Activated effector memory CD4-positive, alpha-beta T cell treated with Interleukin-2 at 50 U/mL for 16 hours (primary cell): Measurements from ENCODE around the gene ANTXR2.

ENCODE experiments used
- DNase-seq: peaks from one replicate; pipeline ENCODE4 v3.0.0-alpha.2; 2020

ANTXR2 gene

DNA sequence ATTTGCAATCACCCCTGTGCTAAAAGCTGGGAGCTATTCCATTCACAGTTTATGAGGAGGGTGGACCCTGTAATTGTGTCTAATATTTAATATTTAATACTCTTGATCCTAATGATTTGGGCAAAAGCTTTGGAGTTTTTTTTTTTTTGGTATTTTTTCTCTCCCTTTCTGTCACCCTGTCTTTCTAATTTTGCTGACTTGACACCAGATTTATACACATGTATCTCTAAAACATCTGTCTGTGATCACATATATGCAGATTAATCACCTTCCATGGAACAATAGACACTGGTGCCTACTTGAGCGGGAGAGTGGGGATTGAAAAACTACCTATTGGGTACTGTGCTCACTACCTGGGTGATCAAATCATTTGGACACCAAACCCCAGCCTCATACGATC, 18.7 kb upstream of the ANTXR2 start:
- no peak for DNase-seq

DNA sequence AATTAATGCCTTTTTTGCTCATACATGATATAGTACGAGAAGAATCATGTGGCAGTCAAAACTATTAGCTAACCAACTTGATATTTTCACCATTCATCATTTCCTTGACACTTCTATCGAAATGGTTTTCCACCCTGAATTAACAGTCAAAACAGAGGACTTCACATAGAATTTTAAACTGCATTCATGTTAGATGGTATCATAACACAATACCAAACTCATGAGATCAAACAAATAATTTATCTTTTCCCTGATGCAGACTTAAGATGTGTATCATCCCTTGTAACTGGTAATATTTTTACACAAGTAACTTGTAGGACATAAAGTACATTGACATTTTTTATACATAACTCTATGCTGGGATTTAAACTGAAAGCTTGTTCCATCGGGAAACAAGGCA, 18.2 kb upstream of the ANTXR2 start:
- no peak for DNase-seq

- no peak for DNase-seq
Measured at GRCh38 chr4:80090090-80090489, 17.1 kb upstream of the ANTXR2 start.

- DNase-seq: no peak
Measured at GRCh38 chr4:80088471-80088870, 15.4 kb upstream of the ANTXR2 start.

GRCh38 chr4:80086296-80086695, 13.3 kb upstream of the ANTXR2 start:
- no peak for DNase-seq

GRCh38 chr4:80085081-80085480, 12.1 kb upstream of the ANTXR2 start:
- no peak for DNase-seq

DNA sequence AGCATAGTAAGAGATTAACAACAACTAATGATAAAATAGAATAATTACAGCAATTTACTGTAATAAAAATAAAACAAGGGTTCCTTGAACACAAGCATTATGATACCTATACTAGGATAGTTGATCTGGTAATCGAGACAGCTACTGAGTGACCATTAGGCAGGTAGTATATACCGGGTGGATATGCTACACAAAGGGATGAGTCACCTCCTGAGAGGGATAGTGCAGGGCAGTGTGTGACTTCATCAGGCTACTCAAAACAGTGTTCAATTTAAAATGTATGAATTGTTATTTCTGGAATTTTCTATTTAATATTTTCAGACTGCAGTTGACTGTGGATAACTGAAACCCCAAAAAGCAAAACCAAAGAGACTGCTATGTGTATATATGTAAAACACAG, 9.7 kb upstream of the ANTXR2 start:
- DNase-seq: no peak

- DNase-seq: no peak
Measured at GRCh38 chr4:80081566-80081965, 8.5 kb upstream of the ANTXR2 start.

DNA sequence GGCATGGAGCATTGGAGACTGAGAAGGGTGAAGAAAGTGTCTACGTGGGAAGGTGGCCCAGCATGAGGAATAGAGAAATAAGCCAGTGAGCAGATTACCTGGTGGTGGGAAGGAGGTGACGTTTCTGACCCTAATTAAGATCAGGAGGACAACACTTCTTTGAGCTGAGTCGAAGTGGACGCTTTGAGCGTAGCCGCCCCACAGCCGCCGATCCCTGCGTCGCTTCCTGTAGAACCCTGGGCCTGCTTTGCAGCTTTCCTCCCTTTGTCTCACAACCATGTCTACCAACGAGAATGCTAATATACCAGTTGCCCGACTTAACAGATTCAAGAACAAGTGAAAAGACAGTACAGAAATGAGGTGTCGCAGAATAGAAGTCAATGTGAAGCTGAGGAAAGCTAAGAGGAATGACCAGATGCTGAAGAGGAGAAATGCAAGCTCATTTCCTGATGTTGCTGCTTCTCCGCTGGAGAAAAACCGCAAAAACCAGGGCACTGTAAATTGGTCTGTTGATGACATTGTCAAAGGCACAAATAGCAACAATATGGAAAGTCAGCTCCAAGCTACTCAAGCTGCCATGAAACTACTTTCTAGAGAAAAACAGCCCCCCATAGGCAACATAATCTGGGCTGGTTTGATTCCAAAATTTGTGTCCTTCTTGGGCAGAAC, 6.4 kb upstream of the ANTXR2 start:
- no peak for DNase-seq

GRCh38 chr4:80078346-80079092, 5.5 kb upstream of the ANTXR2 start:
- no peak for DNase-seq

- DNase-seq: no peak
Measured at GRCh38 chr4:80077639-80078038, 4.6 kb upstream of the ANTXR2 start.

- no peak for DNase-seq
Measured at GRCh38 chr4:80076681-80077080, 3.7 kb upstream of the ANTXR2 start.

DNA sequence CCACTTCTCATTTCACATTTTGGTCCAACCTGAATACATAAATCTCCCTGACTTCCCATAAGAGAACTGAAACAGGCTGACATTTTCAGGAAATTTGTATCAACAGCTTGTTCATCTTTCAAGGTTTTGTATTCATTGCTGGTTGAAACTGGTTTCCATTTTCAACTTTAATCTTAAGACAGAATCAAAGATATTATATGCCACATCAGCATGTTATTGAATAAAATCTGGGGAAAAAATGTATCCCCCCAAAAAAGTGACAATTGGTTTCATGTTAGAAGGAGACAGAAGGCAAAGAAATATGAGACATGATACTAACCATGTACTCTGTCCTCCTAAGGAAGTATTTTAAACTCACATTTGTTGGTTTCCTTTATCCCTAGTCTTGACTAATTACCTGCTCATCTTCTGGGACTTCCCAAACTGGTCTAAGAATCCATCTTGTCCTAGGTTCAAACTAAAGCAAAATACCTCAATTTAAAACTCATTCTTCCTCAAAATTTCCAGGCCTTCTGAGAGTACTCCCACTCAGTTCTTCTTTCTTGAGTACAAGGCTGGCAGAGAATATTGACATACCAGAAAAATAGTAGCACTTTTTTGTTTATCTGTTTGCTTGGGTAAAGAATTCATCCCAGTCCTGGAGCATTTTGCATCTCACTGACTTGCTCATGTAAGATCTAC, 3.1 kb upstream of the ANTXR2 start:
- no peak for DNase-seq

GRCh38 chr4:80074651-80075050, 1.6 kb upstream of the ANTXR2 start:
- DNase-seq: no peak

DNA sequence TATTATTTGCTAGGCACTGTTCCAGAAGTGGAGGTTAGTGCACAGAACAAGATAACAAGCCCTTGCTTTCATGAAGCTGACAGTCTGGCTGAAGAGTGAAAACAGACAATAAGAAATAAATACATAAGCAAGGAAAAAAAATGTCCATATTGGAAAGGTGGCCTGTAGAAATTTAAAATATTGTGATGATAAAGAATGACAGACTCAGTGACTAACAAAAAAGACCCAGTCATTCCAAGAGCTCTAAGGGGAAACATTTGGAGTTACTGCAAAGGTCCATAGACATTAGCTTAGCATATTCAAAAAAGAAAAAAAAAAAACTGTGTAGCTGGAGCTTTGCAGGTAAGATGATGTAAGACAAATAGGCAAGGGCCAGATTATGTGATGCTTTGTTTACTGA, 1.0 kb upstream of the ANTXR2 start:
- no peak for DNase-seq

DNA sequence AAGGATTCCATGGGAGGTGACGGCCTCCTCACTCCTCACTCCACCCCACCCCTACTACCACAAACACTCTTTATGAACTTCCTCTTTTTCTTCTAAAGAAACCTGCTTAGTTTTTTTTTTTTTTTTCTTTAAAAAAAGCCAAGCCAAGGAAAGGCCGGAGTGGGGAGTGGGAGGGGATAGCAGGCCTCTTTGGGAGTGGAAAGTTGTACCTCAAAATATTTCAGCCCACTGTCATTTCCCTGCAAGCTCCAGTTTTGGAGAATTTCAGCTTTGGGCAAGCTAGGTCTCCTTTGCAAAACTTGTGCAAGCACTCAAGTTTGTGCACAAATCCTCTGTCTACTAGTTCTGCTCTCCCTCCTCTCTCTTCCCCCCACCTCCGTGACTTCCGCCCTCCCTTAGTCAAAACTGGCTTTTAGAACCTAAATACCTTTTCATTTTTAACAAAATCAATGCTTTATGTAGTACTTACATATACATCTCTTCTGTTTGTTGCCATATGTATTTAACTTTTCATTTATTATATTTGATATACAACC, 512 bp upstream of the ANTXR2 start:
- DNase-seq: peak; percentile 13

DNA sequence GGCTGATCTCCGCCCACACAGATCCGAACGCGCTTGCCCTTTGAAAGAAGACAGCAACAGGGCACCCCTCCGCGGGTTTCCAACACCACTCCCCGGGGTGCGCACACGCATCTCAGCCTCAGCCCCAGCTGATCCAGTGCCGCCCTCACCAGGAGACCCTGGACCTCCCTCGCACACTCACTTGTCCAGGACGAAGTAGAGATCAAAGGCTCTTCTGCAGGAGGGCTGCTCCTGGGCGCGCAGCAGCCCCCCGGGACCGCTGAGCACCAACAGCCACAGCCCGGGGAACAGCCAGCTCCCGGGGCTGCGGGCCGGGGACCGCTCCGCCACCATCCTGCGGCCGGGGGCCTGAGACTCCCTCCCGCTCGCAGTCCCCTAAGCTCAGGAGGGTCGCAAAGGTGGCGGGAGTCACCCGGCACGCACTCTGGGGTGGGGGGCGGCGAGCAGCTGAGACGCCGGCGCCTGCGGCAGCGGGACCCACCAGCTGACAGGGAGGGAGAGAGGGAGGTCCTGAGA, 743 bp downstream of the ANTXR2 start:
- peak; percentile 33 for DNase-seq

- DNase-seq: no peak
Measured at GRCh38 chr4:80071604-80072227, 1.3 kb downstream of the ANTXR2 start.

DNA sequence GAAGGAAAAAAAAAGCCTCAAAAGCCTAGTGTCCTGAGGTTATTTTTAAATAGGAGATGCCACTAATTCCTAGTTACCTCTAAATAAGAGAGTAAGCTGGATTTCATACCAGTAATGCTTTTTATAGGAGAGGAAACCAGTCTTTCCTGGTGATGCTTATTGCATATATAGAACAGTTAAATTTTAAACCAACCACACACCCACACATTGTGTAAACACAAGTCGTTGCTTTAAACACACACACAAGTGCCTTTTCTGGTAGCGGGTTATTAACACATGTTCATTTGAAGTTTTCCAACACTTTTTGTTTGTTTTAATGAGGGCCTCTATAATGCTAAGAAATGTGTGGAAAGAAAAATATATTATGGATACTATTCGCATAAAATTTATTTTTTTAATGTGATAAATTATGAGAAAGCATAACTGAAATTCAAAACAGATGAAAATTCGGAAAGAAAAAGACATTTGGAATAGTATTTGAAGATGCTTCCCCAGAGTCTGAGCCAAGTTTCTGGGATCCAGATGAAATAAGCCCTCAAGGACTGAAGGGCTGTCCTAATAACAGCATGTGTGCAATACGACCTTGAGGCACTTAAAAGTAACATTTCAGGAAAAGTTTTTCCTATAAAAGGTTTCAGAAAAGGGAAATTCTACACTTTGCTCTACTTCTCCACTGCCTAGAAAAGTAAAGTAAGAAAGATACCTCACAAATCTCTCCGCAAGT, 2.0 kb downstream of the ANTXR2 start:
- DNase-seq: no peak

DNA sequence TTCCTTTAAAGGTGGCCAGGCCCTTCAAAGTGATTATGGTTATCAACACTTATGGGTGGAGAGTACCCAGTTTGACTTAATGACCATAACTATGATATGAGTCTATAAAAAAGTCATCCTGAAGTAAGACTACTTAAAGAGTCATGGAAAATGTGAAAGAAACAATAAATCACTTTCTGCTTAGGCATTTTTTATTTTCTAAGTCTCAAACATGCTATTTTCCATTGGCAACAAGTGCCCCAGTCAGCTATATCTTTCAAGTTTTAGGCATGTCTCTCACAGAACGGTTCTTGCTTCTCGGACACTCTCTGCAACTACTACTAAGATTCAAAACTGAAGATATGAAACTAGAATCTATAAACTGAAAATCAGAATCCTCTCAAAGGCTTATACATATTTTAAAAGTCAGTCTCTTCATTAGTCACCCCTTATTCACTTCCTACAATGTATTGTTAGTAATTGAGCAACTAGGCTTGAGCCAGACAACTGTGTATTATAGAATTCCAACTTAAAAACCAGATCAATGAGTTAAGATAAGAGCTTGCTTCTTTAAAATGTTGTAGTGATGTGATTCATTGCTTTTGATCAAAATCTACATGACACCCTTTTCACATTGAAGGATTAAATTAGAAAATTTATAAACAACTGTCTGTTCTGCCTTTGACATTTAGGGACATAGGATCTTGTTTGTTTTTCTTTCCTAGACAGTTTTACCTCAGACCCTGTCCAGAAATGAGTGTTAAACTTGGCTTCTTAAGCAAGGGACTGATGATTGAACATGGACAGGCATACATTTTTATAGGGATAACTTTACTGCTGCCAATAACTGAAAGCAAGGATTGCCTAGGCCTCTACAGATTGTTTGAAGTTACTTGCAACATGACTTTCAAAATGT, 2.9 kb downstream of the ANTXR2 start:
- DNase-seq: no peak

DNA sequence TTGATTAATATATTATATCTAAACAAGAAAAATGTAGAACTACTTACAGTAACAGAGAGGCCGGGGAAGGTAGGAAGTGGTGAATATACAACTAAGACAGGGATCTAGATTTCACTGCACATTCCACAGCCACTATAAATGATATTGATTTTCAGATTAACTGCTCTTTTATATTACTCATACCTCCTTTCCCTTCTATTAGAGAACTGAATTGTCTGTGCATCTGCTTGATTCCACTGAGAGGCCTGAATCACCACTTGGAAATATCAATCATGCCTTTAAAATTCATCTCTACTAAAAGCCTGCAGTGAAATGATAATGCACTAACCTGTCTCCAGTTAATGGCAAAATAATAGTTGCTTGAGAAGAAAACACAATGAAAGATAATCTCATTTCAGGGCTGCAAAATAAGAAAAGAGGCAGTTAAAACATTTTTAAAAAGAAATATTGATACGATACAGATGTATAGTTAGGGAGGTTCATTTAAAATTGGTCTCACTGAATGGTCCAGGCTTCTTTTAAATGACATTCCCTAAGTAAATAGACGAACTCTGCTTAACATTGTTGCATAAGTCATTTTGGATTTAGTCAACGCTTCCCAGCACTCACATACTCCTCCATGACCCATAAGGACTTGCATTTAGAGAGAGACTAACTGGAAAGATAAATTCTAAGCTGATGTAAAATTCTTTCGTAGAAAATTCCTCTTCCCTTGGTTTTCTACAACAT, 3.8 kb downstream of the ANTXR2 start:
- no peak for DNase-seq
